GM18508 (cell line): ENCODE results near the gene RPAP3.
"Not testable (repeated sequence)": the region's sequence is repeated elsewhere in the genome, so short reads cannot be mapped to it uniquely, and the experiment has no call there.

Source experiments
- ATAC-seq: cut with Tn5 transposase; IDR thresholded peaks from one replicate; pipeline ENCODE4 v1.9.1; 2021; ENCODE audit warnings: moderate number of reproducible peaks; ENCODE audit not compliant: insufficient read depth, unreplicated experiment

Gene RPAP3

DNA sequence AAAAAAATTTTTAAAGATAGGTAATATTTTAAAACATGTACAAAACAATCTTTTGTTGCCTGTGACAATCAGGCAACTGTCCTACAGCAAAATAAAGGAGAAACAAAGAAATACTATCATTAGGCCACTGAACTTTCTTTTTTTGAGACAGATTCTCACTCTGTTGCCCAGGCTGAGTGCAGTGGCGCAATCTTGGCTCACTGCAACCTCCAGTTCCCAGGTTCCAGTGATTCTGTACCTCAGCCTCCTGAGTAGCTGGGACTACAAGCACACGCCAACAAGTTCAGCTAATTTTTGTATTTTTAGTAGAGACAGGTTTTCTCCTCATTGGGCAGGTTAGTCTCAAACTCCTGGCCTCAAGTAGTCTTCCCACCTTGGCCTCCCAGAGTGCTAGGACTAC is 16.6 kb downstream of the RPAP3 start:
- no peak for ATAC-seq

DNA sequence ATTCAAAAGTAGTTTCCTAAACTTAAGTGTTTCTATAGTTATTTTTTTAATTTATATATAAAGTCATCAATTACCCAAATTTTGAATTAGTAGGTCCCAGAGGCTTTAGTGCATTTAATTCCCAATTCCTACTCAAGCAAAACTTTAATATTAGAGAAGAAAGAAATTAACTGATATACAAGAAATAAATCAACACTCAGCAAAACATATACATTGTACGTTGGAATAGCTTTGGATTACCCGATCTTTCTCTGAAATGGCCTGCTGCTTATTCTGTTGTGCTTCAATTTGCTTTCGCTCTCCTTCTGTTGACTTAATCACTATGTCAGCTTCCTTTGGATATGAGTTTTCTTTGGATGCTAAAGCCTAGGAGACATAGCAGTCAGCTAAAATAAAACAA is 18.2 kb downstream of the RPAP3 start:
- no peak for ATAC-seq

DNA sequence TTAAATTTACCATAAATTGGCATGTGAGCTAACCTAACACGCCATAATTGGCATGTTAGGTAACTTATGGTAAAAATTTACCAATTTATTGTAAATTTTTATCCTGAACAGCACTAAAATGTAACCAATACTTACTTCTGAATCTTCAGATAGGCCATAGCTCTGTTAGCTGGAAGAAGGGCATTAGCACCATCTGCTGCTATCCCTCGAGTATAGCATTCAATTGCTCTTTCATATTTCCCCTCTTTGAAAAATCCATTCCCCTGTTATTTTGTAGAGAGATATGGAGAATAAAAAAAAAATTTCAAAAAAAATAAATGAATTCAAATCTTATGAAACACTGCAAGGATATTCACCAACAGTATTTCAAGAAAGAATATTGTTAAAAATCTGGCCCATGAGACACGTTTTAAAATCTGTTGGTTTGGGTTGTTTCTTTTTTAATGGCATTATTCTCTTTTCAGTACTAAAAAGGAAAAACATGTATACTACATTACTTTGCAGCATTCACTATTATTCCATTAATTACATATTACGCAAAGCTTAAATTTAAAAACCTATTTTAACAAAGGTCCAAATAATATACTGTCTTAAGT is 19.1 kb downstream of the RPAP3 start:
- ATAC-seq = no peak

DNA sequence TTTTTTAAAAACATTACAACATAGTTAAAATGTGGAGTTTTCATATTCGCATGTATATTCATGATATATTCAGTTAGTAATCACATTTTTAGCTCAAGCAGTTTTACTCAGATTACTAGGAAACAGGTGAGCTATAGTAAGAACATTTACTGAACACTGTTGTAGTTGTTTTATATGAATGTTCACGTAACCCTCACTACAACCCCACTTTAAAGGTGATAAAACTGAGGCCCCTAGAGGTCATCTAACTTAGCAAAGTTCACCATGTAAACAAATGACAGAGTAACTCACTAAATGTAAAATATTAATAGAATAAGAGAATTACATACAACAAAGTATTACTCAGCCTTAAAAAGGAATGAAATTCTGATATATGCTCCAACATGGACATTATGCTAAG is 26.0 kb downstream of the RPAP3 start:
- no peak for ATAC-seq

DNA sequence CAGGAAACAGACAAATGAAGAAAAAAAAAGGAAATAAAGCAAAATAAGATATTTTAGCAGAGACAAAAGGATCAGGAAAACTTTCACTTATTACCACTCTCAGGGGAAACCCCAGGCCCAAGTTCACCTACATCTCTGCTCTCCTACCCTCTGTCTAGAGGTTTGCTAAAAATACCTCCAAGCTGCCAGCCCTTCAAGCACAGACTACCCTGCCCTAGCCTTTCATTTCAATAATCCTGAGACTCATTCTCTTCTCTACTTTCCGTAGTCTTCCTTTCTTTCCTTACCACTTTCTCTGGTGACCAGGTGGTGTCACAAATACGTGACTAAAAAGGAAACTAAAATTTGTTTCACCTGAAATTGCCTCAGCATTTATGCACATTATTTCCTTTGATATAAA is 33.8 kb downstream of the RPAP3 start:
- no peak for ATAC-seq

- ATAC-seq = not testable (repeated sequence)
Observed at GRCh38 chr12:47667935-47668334, 37.9 kb downstream of the RPAP3 start.

DNA sequence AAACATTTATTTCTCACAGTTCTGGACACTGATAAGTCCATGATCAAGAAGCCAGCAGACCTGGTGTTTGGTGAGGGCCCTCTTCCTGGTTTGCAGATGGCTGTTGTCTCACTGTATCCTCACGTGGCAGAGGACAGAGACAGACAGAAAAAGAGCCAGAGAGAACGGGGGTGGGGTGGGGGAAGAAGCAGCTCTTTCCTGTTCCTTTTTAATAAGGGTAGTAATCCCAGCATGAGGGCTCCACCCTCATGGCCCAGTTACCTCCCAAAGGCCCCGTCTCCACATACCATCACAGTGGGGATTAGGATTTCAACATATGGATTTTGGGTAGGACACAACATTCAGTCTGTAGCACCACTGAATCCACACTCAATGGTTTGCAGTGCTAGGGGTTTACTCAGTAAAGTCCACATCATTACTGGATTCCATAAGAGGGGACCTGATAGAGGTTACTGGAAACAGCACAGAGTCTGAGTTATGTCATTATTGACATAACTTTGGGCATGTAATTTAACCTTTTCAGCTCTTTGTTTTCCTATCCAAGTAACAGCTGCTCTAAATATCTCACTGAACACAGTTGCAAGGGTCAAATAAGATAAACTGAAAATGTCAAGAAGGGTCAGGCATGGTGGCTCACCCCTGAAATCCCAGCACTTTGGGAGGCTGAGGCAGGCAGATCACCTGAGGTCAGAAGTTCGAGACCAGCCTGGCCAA is 53.2 kb downstream of the RPAP3 start:
- no peak for ATAC-seq

DNA sequence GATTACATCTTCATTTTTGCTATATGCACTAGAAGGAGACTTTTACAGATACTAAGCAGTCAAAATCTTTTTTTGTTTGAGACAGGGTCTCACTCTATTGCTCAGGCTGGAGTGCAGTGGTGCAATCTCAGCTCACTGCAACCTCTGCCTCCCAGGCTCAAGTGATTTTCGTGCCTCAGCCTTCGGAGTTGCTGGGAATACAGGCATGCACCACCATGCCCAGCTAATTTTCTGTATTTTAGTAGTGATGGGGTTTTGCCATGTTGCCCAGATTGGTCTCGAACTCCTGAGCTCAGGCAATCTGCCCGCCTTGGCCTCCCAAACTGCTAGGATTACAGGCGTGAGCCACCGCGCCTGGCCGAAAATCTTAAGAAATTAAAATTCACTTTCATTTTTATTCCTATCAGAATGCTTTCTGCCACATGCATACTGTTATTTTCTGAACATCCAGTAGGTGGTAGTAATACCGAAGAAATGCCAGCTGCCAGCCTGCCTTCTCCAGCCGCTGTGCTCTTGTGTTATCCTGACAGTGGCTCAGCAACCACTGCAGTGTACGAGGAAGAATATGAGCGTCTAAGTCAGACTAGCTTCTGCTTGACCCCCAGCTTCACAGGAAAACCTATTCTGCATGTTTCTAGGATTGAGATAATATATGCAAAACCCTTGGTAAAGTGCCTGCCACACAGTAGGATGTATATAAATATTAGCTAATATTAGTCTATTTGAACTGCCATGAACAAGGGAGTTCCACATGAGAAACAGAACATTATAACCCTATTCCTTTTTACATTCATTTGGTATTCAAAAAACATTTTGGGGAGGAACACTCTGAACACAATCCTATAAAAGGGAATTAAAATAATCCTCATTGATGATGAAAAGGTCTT is 54.2 kb downstream of the RPAP3 start:
- no peak for ATAC-seq

DNA sequence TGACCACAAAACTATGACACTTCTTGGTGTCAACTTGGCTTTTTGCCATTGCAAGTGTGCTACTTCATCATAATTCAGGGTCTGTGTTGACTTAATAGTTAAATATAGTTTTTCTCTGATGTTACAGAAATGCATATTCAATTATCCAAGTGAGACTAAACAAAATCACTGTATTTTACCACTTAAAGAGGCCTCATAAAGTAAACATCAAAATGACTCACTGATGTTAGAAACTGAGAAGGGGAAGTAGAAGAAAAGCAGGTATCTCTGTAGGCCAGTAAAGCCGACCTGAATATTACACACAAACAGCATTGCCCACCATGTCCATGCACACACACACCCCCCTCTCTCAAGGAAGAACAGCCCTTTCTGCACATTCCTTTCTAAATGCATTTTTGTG is 55.4 kb downstream of the RPAP3 start:
- peak; percentile 43 for ATAC-seq

DNA sequence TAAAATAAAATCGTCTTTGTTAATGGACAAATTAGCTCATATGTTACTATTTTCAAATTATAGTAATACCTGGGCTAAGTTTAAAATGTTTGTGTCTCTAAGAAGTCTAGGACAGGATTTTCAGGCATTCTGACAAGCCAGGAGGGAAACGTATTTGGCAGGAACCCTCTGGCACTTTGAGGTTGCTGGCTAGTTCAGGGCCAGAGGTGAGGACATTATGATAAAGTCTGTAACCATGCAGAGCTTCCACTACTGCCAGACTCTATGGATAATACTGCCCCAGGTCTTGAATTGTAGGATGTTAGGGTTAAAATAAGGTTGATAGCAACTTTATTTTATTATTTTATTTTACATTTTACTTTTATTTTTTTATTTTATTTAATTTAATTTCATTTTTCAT is 56.4 kb downstream of the RPAP3 start:
- no peak for ATAC-seq

DNA sequence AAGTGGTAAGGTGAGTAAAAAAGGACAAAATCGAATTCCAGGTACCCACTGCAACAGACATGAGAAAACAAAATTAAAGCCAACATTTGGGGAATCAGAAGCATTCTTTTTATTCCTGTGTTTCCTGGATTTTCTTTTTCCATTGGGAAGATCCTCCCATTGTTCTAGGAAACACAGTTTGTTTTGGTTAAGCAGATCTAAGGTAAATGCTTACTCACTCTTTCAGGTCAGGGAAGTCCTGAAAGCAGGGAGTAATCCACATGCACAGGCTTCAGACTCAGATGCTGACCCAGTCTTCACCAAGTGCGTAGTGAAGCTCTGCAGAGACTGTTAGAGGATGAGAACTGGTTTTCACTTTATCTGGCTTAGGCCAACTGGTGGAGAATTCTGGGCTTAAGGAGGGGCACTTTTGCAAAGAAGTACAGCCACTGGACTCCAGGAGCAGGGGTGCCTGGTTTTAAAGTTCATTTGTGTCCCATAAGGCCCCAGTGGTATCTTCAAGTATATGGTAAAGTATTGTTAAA is 57.7 kb downstream of the RPAP3 start:
- ATAC-seq = no peak

DNA sequence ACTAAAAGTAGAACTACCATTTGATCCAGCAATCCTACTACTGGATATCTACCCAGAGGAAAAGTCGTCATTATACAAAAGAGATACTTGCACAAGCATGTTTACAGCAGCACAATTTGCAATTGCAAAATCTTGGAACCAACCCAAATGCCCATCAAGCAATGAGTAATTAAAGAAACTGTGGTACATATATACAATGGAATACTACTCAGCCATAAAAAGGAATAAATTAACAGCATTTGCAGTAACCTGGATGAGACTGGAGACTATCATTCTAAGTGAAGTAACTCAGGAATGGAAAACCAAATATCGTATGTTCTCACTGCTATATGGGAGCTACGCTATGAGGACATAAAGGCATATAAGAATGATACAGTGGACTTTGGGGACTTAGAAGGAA is 63.5 kb downstream of the RPAP3 start:
- ATAC-seq = not testable (repeated sequence)

GRCh38 chr12:47636908-47637780 is 68.7 kb downstream of the RPAP3 start:
- no peak for ATAC-seq

DNA sequence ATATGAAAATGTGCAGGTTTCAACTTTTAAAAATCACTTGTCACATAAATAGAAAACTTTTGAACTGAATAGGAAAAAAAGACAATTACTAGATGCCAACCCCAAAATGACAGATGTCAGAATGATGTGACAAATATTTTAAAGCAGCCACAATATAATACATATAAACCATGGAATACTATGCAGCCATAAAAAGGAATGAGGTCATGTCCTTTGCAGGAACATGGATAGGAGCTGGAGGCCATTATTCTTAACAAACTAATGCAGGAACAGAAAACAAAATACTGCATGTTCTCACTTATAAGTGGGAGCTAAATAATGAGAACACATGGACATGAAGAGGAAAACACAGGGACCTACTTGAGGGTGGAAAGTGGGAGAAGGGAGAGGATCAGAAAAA is 70.1 kb downstream of the RPAP3 start:
- ATAC-seq = not testable (repeated sequence)

GRCh38 chr12:47634127-47634526 is 71.7 kb downstream of the RPAP3 start:
- no peak for ATAC-seq

GRCh38 chr12:47621960-47622359 is 83.9 kb downstream of the RPAP3 start:
- ATAC-seq = no peak

GRCh38 chr12:47617476-47617875 is 88.4 kb downstream of the RPAP3 start:
- ATAC-seq = no peak

- ATAC-seq = no peak
Observed at GRCh38 chr12:47616440-47616839, 89.4 kb downstream of the RPAP3 start.

DNA sequence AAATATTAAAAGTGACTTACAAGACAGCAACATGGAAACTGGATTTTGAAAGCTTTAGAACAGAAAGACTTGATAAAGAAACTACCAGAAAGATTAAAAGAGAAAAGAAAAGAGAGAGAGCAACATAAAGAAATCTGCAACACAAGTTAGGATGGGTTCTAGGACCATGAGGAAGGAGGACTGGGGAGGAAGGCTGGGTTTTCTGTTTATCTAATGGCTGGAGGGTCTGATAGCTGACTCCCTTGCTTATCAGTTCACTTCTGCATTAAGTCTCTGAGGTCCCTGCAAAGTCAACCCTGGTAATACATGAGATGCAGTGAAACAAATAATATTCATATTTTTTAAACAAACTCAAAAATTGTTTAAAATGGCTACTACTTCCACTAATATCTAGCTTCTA is 90.1 kb downstream of the RPAP3 start:
- ATAC-seq = no peak

DNA sequence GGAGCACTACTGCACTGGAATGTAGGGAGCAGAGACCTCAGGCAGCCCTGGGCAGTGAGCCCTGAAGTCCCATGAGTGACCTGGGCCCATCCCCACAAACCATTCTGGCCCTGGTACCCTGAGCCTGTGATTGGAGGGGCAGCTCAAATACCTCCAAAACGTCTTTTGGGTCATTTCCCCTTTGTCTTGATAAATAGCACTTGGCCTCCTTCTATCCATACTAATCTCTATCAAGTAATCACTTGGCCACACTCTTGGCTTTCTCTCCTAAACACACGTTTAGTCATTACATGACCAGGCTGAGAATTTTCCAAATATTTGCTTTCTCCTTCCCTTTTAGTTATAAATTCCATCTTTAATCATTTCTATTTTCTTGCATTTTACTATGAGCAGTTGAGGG is 91.3 kb downstream of the RPAP3 start:
- ATAC-seq = no peak
